Heart left ventricle (tissue), 13 donors: ENCODE data around the gene MICAL3.

Experiments
- POLR2A ChIP-seq, 2 donors: fragments of 450-650 bp; IDR thresholded peaks; one replicate each; pipeline ENCODE4 v1.6.1; 2017; ENCODE audit warnings: antibody characterized with exemption in 2 of 2, mild to moderate bottlenecking in 2 of 2, moderate library complexity in 2 of 2
- TF ChIP-seq, protein P1 (sequence below), 12 donors: fragments of 200-600 bp; sonication (generic) in 4 of 12; IDR thresholded peaks; one replicate each; pipeline versions ENCODE4 v1.5.0 to v1.8.0; 2018 to 2022; ENCODE audit warnings: antibody characterized with exemption in 12 of 12, mild to moderate bottlenecking in 5 of 12
- donor health status: ischemic (EF 13 %, LVEDD 7.1; RV severe dilation, severe dysfunction).
- donor health status: DM: no; HTN: yes; CAD: no.
- donor health status: DM: no; HTN: no; CAD: no.
- donor health status: ischemic (EF 25% LVEDD 6.9; RV normal size, moderate dysfunction).
- donor health status: ischemic (EF 25% LVEDD 5.7; RV mildly dilated, moderate dysfunction).
- donor health status: ischemic (EF 35%, LVEDD 5.7; RV mildly dilated, moderate dysfunction).
- donor health status: nonischemic (EF 11% LVEDD 7.7; RV severe dilation, severe dysfunction).
- donor health status: DM: yes; HTN: yes; CAD: no.
- donor health status: PGD.
- donor health status: ischemic (EF 29% LVEDD 5.4; RV normal size, mild dysfunction).
- donor health status: nonischemic (EF 23%, LVEDD 6.1; RV moderate dilation, normal function).

DNA sequence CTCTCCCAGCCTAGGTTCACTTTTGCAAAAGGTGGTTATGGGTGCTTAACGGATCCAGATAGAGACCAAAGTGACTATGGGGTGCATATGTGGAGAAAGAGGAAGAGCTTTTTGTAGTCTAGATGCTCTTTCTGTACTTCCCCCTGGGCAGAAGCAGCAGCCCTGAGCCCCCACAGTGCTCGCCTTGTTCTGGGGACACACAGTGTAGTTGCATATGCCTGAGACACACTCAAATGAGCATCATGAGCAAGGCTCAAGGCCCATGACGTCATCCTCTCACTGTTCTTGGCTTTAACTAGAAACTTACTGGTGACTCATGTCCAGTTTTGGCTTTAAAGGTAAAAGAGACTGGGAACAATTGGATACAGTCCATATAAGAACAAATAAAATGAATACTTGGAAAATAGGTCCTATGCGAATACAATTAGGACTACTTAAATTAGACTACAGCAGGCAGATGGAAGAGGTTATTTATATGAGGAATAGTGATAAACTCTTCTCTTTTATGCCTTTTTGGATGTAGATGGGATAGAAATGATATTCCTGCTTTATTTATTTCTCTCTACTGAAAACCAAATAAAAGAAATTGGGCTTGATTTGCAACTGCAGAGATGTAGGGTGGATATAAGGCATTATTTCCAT is 33.3 kb upstream of the MICAL3 start:
- TF ChIP-seq, protein P1, sequence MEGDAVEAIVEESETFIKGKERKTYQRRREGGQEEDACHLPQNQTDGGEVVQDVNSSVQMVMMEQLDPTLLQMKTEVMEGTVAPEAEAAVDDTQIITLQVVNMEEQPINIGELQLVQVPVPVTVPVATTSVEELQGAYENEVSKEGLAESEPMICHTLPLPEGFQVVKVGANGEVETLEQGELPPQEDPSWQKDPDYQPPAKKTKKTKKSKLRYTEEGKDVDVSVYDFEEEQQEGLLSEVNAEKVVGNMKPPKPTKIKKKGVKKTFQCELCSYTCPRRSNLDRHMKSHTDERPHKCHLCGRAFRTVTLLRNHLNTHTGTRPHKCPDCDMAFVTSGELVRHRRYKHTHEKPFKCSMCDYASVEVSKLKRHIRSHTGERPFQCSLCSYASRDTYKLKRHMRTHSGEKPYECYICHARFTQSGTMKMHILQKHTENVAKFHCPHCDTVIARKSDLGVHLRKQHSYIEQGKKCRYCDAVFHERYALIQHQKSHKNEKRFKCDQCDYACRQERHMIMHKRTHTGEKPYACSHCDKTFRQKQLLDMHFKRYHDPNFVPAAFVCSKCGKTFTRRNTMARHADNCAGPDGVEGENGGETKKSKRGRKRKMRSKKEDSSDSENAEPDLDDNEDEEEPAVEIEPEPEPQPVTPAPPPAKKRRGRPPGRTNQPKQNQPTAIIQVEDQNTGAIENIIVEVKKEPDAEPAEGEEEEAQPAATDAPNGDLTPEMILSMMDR (IDR thresholded peaks at IDR 0.05): no peak
- no peak for TF ChIP-seq POLR2A (IDR thresholded peaks at IDR 0.05)
